Stimulated activated CD4-positive, alpha-beta T cell treated with anti-CD3 and anti-CD28 coated beads, Interleukin-15, amount 100 ng/mL, for 24 hours (primary cell): ENCODE results near the gene FGF16.
"Not testable (repeated sequence)": the region's sequence is repeated elsewhere in the genome, so short reads cannot be mapped to it uniquely, and the experiment has no call there.

Experiments used
- DNase-seq: peaks from one replicate; pipeline ENCODE4 v3.0.0-alpha.2; 2020

Gene FGF16

DNA sequence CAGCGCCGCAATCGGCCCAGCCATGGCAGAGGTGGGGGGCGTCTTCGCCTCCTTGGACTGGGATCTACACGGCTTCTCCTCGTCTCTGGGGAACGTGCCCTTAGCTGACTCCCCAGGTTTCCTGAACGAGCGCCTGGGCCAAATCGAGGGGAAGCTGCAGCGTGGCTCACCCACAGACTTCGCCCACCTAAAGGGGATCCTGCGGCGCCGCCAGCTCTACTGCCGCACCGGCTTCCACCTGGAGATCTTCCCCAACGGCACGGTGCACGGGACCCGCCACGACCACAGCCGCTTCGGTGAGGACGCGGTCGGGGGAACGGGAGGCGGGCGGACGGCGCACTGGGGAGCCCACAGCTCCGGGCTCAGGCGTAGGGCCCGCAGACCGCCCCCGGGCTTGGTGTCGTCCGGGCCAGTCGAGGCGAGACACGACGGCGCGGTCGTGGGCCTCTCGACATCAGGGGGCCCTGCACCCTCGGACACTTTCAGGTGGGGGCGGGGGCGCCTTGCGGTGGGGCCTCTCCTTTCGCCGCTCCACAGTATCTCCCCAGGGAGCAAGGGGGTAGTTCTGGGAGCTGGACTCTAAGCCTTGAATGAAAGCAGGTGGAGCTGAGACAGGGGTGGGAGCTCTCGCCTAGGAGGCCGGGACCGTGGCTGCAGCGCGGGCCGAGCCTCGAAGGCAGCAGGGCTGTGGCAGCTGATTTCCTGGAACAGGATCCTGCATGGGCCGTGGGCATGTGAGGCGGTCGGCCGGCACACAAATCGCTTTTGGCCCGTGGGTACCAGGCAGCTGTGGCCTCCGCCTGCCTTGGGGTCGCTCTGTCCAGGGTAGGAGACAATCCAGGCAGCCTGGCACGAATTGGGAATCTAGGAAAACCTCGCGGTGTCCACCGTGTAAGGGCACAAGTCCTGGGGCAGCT lies 722 bp downstream of the FGF16 start:
- peak; percentile 9 for DNase-seq

- no peak for DNase-seq
Measured at GRCh38 chrX:77450415-77450814, 3.2 kb downstream of the FGF16 start.

- DNase-seq, result no peak
Measured at GRCh38 chrX:77450996-77451395, 3.8 kb downstream of the FGF16 start.

GRCh38 chrX:77453190-77453589 lies 6.0 kb downstream of the FGF16 start:
- DNase-seq, result no peak

- DNase-seq, result no peak
Measured at GRCh38 chrX:77455437-77455836, 8.2 kb downstream of the FGF16 start.

- no peak for DNase-seq
Measured at GRCh38 chrX:77484045-77484444, 36.9 kb downstream of the FGF16 start.

DNA sequence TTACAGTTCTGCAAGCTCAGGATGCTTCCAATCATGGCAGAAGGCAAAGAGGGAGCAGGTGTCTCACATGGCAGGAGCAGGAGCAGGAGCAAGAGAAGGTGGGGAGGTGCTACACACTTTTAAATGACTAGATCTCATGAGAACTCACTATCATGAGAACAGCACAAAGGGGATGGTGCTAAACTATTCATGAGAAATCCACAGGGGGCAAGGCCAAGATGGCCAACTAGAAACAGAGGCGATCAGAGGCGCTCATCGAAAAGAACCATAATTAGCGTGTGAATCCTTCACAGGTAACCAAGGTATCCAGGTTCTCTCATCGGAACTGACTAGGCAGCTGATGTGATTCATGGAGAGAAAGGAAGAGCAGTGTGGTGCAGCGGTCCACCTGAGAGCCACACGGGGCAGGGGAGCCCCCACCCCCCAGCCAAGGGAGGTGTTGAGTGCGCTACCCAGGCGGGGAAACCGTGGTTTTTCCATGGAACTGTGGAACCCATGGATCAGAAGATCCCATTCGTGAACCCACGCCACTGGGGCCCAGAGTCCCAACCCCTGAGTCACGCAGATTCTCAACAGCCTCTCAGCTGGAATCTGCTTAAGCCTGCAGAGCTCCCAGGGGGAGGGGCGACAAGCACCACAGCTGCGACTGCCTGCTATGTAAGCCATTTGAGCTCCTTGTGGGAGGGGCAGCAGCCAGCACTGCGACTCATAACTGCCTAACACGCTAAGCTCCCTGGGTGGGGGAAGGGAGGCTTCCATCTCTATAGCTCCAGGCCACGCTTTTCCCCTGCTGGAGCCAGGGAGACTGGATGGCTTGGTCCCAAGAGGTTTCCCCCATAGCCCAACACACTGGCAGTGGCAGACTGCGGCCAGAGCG lies 46.7 kb downstream of the FGF16 start:
- no peak for DNase-seq

- DNase-seq, result not testable (repeated sequence)
Measured at GRCh38 chrX:77500164-77500563, 53.0 kb downstream of the FGF16 start.

- no peak for DNase-seq
Measured at GRCh38 chrX:77502951-77503525, 55.8 kb downstream of the FGF16 start.

DNA sequence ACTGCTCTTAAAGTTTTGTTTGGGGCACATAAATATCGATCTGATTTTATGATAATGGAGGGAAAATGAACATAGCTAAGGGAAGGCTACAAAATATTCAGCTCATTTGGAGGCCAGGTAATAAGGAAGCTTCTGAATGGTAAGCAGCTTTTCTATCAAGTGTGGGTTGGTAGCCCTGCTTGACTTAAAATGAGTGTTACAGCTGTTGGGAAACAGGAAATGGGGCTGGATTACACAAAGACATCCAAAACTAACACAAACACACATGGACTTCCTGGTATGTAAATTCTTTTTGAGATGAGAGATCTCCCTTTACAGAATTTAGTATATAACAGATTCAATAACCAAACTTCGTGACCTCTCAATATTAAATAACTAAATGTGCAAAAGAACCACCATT lies 58.0 kb downstream of the FGF16 start:
- no peak for DNase-seq
